ENCODE data around the gene ERBB4. TPM values are rescaled to one million over a fixed set of nuclear protein-coding genes. Genes with fewer than 3 reads are reported as not detected.
"Not testable (repeated sequence)": the region's sequence is repeated elsewhere in the genome, so short reads cannot be mapped to it uniquely, and the experiment has no call there.

Gene ERBB4
- total RNA-seq, 4 donors from 2014 or later: 0.59 to 1.5 (median 0.83) TPM

GRCh38 chr2:211591426-211591825 is 947.2 kb downstream of the ERBB4 start:
- WGBS, 2 donors: 50 to 72% methylated on average over 2 of the region's 2 CpGs
- intact Hi-C loops (cut with DNase I; ENCODE audit: low total_unique reads): no loop called here
- DNase-seq (ENCODE audit: low spot score in 2 of 2): no peak
- TF ChIP-seq CTCF (IDR thresholded peaks at IDR 0.05) (no peak), POLR2A (IDR thresholded peaks at IDR 0.05) (no peak)
- H3K4me3 ChIP-seq (ENCODE audit: low read depth, poor library complexity, severe bottlenecking): no peak overlapping the region

GRCh38 chr2:211568439-211568838 is 970.2 kb downstream of the ERBB4 start:
- H3K4me3 ChIP-seq (ENCODE audit: low read depth, poor library complexity, severe bottlenecking): no peak overlapping the region
- 86 to 93% methylated on average over 3 of the region's 3 CpGs for WGBS, 2 donors
- intact Hi-C loops (cut with DNase I; ENCODE audit: low total_unique reads): no loop called here
- DNase-seq (ENCODE audit: low spot score in 2 of 2): no peak
- TF ChIP-seq POLR2A (IDR thresholded peaks at IDR 0.05) (no peak), CTCF (IDR thresholded peaks at IDR 0.05) (no peak)

GRCh38 chr2:211564441-211564840 is 974.2 kb downstream of the ERBB4 start:
- no peak for TF ChIP-seq CTCF (IDR thresholded peaks at IDR 0.05)
- TF ChIP-seq POLR2A (IDR thresholded peaks at IDR 0.05): no peak
- WGBS, 2 donors: 58 to 73% methylated on average over 3 of the region's 3 CpGs
- intact Hi-C loops (cut with DNase I; ENCODE audit: low total_unique reads): no loop called here
- no peak overlapping the region for H3K4me3 ChIP-seq (ENCODE audit: low read depth, poor library complexity, severe bottlenecking)
- no peak for DNase-seq (ENCODE audit: low spot score in 2 of 2)

GRCh38 chr2:211545582-211545981 is 993.0 kb downstream of the ERBB4 start:
- H3K4me3 ChIP-seq (ENCODE audit: low read depth, poor library complexity, severe bottlenecking): no peak overlapping the region
- intact Hi-C loops (cut with DNase I; ENCODE audit: low total_unique reads): no loop called here
- no peak for TF ChIP-seq POLR2A (IDR thresholded peaks at IDR 0.05)
- no peak for TF ChIP-seq CTCF (IDR thresholded peaks at IDR 0.05)
- DNase-seq (ENCODE audit: low spot score in 2 of 2): no peak
- WGBS, 2 donors: 75 to 77% methylated on average over 3 of the region's 3 CpGs

- DNase-seq (ENCODE audit: low spot score in 2 of 2): no peak
- no peak overlapping the region for H3K4me3 ChIP-seq (ENCODE audit: low read depth, poor library complexity, severe bottlenecking)
- WGBS, 2 donors: 23 to 31% methylated on average over 5 of the region's 5 CpGs
- intact Hi-C loops (cut with DNase I; ENCODE audit: low total_unique reads): no loop called here
- TF ChIP-seq POLR2A (IDR thresholded peaks at IDR 0.05): no peak
- TF ChIP-seq CTCF (IDR thresholded peaks at IDR 0.05): no peak
Measured at GRCh38 chr2:211534632-211535031, 1004.0 kb downstream of the ERBB4 start.

- DNase-seq (ENCODE audit: low spot score in 2 of 2); intact Hi-C loops (cut with DNase I; ENCODE audit: low total_unique reads); H3K4me3 ChIP-seq (ENCODE audit: low read depth, poor library complexity, severe bottlenecking): not testable (repeated sequence)
- 94 to 99% methylated on average over 9 to 13 of the region's 18 CpGs for WGBS, 2 donors
Measured at GRCh38 chr2:211524248-211524647, 1014.4 kb downstream of the ERBB4 start.

Data from lower leg skin (tissue), 4 donors.